ENCODE results near the gene TFB2M.

TFB2M gene

DNA sequence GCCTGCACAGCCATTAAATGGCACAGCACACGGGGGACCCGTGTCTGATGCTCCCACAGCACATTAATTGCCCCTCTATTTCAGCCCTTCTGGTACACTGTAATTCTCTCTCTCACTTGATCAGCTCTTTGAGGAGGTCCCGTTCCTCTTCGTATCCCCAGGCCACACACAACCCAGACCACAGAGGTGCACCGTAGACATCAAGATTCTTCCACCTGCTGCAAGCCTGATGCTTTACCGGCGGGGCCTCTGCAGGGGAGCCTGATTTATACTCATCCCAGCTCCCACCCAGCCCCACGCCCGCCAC lies 59.7 kb downstream of the TFB2M start:
- in situ Hi-C loops (cut with MboI; ENCODE audit: low pct_unique_long_range_greater_than_20kb, low sequenced_read_pairs, unreplicated experiment), result no loop called here
- TF ChIP-seq, protein P1, sequence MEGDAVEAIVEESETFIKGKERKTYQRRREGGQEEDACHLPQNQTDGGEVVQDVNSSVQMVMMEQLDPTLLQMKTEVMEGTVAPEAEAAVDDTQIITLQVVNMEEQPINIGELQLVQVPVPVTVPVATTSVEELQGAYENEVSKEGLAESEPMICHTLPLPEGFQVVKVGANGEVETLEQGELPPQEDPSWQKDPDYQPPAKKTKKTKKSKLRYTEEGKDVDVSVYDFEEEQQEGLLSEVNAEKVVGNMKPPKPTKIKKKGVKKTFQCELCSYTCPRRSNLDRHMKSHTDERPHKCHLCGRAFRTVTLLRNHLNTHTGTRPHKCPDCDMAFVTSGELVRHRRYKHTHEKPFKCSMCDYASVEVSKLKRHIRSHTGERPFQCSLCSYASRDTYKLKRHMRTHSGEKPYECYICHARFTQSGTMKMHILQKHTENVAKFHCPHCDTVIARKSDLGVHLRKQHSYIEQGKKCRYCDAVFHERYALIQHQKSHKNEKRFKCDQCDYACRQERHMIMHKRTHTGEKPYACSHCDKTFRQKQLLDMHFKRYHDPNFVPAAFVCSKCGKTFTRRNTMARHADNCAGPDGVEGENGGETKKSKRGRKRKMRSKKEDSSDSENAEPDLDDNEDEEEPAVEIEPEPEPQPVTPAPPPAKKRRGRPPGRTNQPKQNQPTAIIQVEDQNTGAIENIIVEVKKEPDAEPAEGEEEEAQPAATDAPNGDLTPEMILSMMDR (IDR thresholded peaks at IDR 0.05; ENCODE audit: extremely low read depth, insufficient read depth, missing control alignments), result no peak

DNA sequence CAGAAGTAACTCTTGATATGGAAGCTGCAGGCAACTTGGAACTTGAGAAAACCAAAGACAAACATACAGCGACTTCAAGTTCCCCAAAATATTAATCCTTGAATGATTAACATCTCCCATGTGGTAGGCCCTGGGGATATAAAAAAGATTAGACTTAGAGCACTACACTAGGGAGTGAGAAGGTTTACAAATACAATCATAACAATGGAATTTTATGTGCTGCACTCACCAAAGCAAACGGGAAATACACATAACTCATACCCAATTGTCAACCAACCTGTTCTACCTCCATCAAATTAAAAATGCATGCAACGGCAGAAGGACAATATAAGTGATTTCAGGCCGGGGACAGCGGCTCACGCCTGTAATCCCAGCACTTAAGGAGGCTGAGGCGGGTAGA lies 62.7 kb downstream of the TFB2M start:
- TF ChIP-seq, protein P1 (IDR thresholded peaks at IDR 0.05; ENCODE audit: extremely low read depth, insufficient read depth, missing control alignments), result no peak
- in situ Hi-C loops (cut with MboI; ENCODE audit: low pct_unique_long_range_greater_than_20kb, low sequenced_read_pairs, unreplicated experiment), result no loop called here
- no peak for DNase-seq (ENCODE audit: low spot score)

More for the DNA sequence above, 59.7 kb downstream of the TFB2M start:
- DNase-seq (ENCODE audit: low spot score), result no peak

DNA sequence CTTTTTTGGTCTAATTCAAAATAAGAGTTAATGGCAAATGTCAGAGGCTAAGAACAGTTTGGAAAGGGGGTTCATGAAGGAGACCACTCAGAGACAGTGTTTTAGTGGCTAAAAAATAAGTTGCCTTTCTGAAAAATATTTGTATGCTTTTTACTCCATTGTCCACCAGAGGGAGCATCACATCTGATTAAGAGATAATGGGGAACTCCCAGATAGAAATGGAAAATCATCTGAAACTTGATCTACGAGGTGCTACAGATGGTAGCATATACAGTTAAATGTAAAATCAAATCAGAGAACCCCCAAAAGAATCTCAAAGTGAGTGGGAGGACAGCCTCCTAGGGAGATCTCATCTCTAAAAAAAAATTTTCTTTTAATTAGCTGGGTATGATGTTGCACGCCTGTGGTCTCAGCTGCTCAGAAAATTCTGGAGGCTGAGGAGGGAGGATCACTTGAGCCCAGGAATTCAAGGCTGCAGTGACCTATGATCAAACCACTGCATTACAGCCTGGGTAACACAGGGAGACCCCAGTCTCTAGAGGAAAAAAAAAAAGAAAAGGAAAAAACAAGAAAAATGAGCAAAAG lies 68.6 kb downstream of the TFB2M start:
- TF ChIP-seq, protein P1 (IDR thresholded peaks at IDR 0.05; ENCODE audit: extremely low read depth, insufficient read depth, missing control alignments), result peak; percentile 68
- in situ Hi-C loops (cut with MboI; ENCODE audit: low pct_unique_long_range_greater_than_20kb, low sequenced_read_pairs, unreplicated experiment), result loop anchor here (10.0 kb wide), 1 partner anchor 197 kb away; no protein-coding TSS in a partner anchor
- peak; percentile 64 for DNase-seq (ENCODE audit: low spot score)

DNA sequence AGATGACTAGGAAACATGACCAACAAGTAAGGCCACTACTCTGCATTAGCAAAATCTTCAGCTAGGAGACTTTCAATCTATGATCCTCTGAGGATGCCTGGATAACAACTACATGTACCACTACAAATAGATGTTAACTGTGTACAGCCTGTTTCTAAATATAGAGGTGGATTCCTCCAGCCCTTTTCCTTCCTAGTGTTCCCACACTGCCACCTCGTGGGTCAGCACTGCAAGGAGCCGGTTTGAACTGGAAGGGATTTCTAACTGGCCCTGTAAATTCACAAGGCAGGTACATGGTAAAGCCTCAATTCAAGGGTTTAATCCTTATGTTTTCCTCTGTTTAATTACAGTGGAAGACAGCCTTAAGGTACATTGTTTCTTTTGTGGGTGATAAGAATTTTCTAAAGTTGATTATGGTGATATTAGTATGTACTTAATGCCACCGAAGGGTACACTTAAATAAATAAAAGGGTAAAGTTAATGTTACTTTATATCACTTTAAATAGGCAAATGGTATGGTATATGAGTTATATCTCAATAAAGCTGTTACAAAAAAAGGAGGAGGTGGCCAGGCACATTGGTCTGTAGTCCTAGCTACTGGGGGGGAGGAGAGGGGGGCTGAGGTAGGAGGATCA lies 73.3 kb downstream of the TFB2M start:
- peak; percentile 44 for DNase-seq (ENCODE audit: low spot score)
- in situ Hi-C loops (cut with MboI; ENCODE audit: low pct_unique_long_range_greater_than_20kb, low sequenced_read_pairs, unreplicated experiment), result loop anchor here (10.0 kb wide), 1 partner anchor 202 kb away; no protein-coding TSS in a partner anchor
- TF ChIP-seq, protein P1 (IDR thresholded peaks at IDR 0.05; ENCODE audit: extremely low read depth, insufficient read depth, missing control alignments), result peak; percentile 76

DNA sequence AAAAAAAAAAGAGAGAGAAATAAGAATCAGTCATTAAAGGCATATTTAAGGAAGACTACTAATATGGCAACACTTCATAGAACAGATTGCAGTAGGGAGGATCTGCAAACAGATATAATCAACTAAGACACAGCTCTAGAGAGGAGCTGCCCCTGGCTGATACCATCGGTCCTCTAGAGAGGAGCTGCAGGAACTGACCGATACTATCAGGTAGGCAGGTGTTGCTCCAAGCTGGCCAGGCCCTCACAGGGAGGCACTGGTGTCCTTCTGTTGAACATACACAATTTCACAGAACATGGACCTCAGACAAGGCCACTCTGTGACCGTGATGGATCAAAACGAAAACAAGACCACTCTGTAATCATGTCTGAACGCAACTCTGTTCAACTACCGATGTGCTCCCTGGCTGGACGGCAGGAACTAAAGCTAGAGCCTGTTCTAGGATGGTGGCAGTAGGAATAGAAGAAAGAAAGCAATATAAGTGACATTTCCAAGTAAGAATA lies 74.5 kb downstream of the TFB2M start:
- in situ Hi-C loops (cut with MboI; ENCODE audit: low pct_unique_long_range_greater_than_20kb, low sequenced_read_pairs, unreplicated experiment), result loop anchor here (10.0 kb wide), 1 partner anchor 203 kb away; no protein-coding TSS in a partner anchor
- DNase-seq (ENCODE audit: low spot score), result no peak
- TF ChIP-seq, protein P1 (IDR thresholded peaks at IDR 0.05; ENCODE audit: extremely low read depth, insufficient read depth, missing control alignments), result no peak
